Tibial artery (tissue), 4 donors: ENCODE results near the gene MYO3B.
A peak's percentile ranks its signal among the peaks of the same experiment; 100 is the strongest.

Source experiments
- DNase-seq, 2 donors: peaks; one replicate each; pipeline ENCODE4 v3.0.0-alpha.2; 2019
- H3K27ac ChIP-seq, 2 donors: fragments of 200-600 bp; sonication (generic) in 1 of 2; 1 replicate in 1 of 2; 2 replicates in 1 of 2; pipeline ENCODE4 v1.5.1; 2018 to 2019; ENCODE audit warnings: mild to moderate bottlenecking in 1 of 2
- H3K27me3 ChIP-seq, 2 donors: fragments of 200-600 bp; sonication (generic) in 1 of 2; one replicate each; pipeline versions ENCODE4 v1.5.1 to v1.6.0; 2016 to 2019
- H3K36me3 ChIP-seq, 3 donors: fragments of 200-600 bp; sonication (generic) in 2 of 3; one replicate each; pipeline ENCODE4 v1.5.1; 2016 to 2019; ENCODE audit warnings: mild to moderate bottlenecking in 2 of 3
- H3K4me1 ChIP-seq, 4 donors: fragments of 200-600 bp; sonication (generic) in 2 of 4; 1 replicate in 3 of 4; 2 replicates in 1 of 4; pipeline ENCODE4 v1.5.1; 2016 to 2019
- H3K4me3 ChIP-seq, 2 donors: fragments of 200-600 bp; sonication (generic) in 1 of 2; 1 replicate in 1 of 2; 2 replicates in 1 of 2; pipeline ENCODE4 v1.5.1; 2018 to 2019; ENCODE audit warnings: mild to moderate bottlenecking in 2 of 2
- H3K9me3 ChIP-seq, 3 donors: fragments of 200-600 bp; sonication (generic) in 1 of 3; one replicate each; pipeline ENCODE4 v1.5.1; 2016 to 2019
- CTCF ChIP-seq, 2 experiments: fragments of 200-600 bp in 1 of 2; fragments of 450-650 bp in 1 of 2; IDR thresholded peaks; one replicate each; pipeline ENCODE4 v1.5.1; 2017 to 2019; ENCODE audit warnings: antibody characterized with exemption in 2 of 2, mild to moderate bottlenecking in 1 of 2, moderate library complexity in 1 of 2
- intact Hi-C: fragments of 100-400 bp; cut with DNase I; formaldehyde crosslinking; loops from one replicate; pipeline ENCODE4 v1.15.0; 2023; ENCODE audit warnings: low total_unique reads

Gene MYO3B

GRCh38 chr2:170505631-170506275, 327.8 kb downstream of the MYO3B start:
- no peaks in the 10 kb centered on the region for H3K27me3 ChIP-seq
- DNase-seq = peak; percentile 83 to 88
- no peaks in the 10 kb centered on the region for H3K9me3 ChIP-seq
- no peaks in the 10 kb centered on the region for H3K36me3 ChIP-seq
- peak overlapping the region; percentile 70 to 80 for H3K27ac ChIP-seq
- H3K4me1 ChIP-seq = peaks cover 0 to 16% (median 14%) of the 10 kb centered on the region in 4 donors
- H3K4me3 ChIP-seq = peak overlapping the region; percentile 22 to 34
- intact Hi-C loops = no loop called here
- TF ChIP-seq CTCF (IDR thresholded peaks at IDR 0.05) = no peak

GRCh38 chr2:170509452-170510193, 331.7 kb downstream of the MYO3B start:
- Histone ChIP-seq H3K4me3 (no peak overlapping the region), H3K4me1 (peaks cover 0 to 24% (median 14%) of the 10 kb centered on the region in 4 donors), H3K27me3 (no peaks in the 10 kb centered on the region), H3K9me3 (no peaks in the 10 kb centered on the region), H3K27ac (no peak overlapping the region), H3K36me3 (no peaks in the 10 kb centered on the region)
- no peak for DNase-seq
- no peak for TF ChIP-seq CTCF (IDR thresholded peaks at IDR 0.05)
- intact Hi-C loops = no loop called here

GRCh38 chr2:170512266-170512665, 334.3 kb downstream of the MYO3B start:
- Histone ChIP-seq H3K9me3 (no peaks in the 10 kb centered on the region), H3K36me3 (no peaks in the 10 kb centered on the region), H3K4me3 (no peak overlapping the region), H3K4me1 (peaks cover 0 to 8% (median 2%) of the 10 kb centered on the region in 4 donors), H3K27ac (peak overlapping the region in 1 of 2 donors; percentile 17), H3K27me3 (no peaks in the 10 kb centered on the region)
- DNase-seq = no peak
- intact Hi-C loops = no loop called here
- TF ChIP-seq CTCF (IDR thresholded peaks at IDR 0.05) = no peak

GRCh38 chr2:170514140-170514539, 336.2 kb downstream of the MYO3B start:
- Histone ChIP-seq H3K27ac (no peak overlapping the region), H3K4me1 (peaks cover 0 to 8% (median 0%) of the 10 kb centered on the region in 4 donors), H3K9me3 (no peaks in the 10 kb centered on the region), H3K27me3 (no peaks in the 10 kb centered on the region), H3K36me3 (no peaks in the 10 kb centered on the region), H3K4me3 (no peak overlapping the region)
- no peak for TF ChIP-seq CTCF (IDR thresholded peaks at IDR 0.05)
- intact Hi-C loops = no loop called here
- DNase-seq = no peak

GRCh38 chr2:170517538-170517937, 339.6 kb downstream of the MYO3B start:
- no peak for TF ChIP-seq CTCF (IDR thresholded peaks at IDR 0.05)
- Histone ChIP-seq H3K4me1 (no peaks in the 10 kb centered on the region), H3K27me3 (no peaks in the 10 kb centered on the region), H3K4me3 (no peak overlapping the region), H3K27ac (no peak overlapping the region), H3K9me3 (no peaks in the 10 kb centered on the region), H3K36me3 (no peaks in the 10 kb centered on the region)
- intact Hi-C loops = no loop called here
- no peak for DNase-seq
